Adrenal gland (tissue), 12 donors: ENCODE measurements around the gene LRRK1. TPM values are rescaled to one million over a fixed set of nuclear protein-coding genes. Genes with fewer than 3 reads are reported as not detected.

ENCODE experiments used
- DNase-seq, 7 donors: peaks; one replicate each; pipeline ENCODE4 v3.0.0-alpha.2; 2019 to 2020
- H3K27ac ChIP-seq, 5 donors: fragments of 200-600 bp; sonication (generic) in 4 of 5; 1 replicate in 3 of 5; 2 replicates in 2 of 5; pipeline versions ENCODE4 v1.5.1 to v1.8.0; 2016 to 2020; ENCODE audit warnings: mild to moderate bottlenecking in 1 of 5
- H3K27me3 ChIP-seq: fragments of 200-600 bp; 2 replicates; pipeline ENCODE4 v1.8.0; 2021
- H3K36me3 ChIP-seq, 2 donors: fragments of 200-600 bp; replicated peaks in 1 of 2; 1 replicate in 1 of 2; 2 replicates in 1 of 2; pipeline versions ENCODE4 v1.5.1 to v1.8.0; 2018 to 2022
- H3K4me1 ChIP-seq, 2 donors: fragments of 200-600 bp; replicated peaks in 1 of 2; 1 replicate in 1 of 2; 2 replicates in 1 of 2; pipeline versions ENCODE4 v1.5.1 to v1.8.0; 2018 to 2021
- H3K4me3 ChIP-seq, 4 donors: fragments of 200-600 bp; sonication (generic) in 3 of 4; one replicate each; pipeline ENCODE4 v1.5.1; 2016 to 2018
- H3K9me3 ChIP-seq, 3 donors: fragments of 200-600 bp; sonication (generic) in 1 of 3; replicated peaks in 1 of 3; 1 replicate in 2 of 3; 2 replicates in 1 of 3; pipeline versions ENCODE4 v1.5.1 to v1.8.0; 2016 to 2021
- CTCF ChIP-seq, 6 experiments: fragments of 450-650 bp in 4 of 6; fragments of 200-600 bp in 2 of 6; sonication (generic) in 1 of 6; IDR thresholded peaks; 1 replicate in 5 of 6; 2 replicates in 1 of 6; pipeline versions ENCODE4 v1.5.1 to v1.8.0; 2016 to 2021; ENCODE audit warnings: antibody characterized with exemption in 6 of 6, mild to moderate bottlenecking in 2 of 6, moderate library complexity in 1 of 6
- POLR2A ChIP-seq, 2 donors: fragments of 450-650 bp; IDR thresholded peaks; one replicate each; pipeline ENCODE4 v1.6.1; 2017; ENCODE audit warnings: antibody characterized with exemption in 2 of 2, mild to moderate bottlenecking in 2 of 2, moderate library complexity in 1 of 2
- WGBS, 4 donors: extraction: QIAGEN DNeasy Blood & Tissue Kit in 2 of 4; methylation state at CpG; one replicate each; pipeline versions ENCODE4 v1.1.5 to v1.1.7; 2013 to 2017; 5-methylcytosine and 5-hydroxymethylcytosine counted together
- intact Hi-C, 2 donors: fragments of 100-400 bp; cut with DNase I; formaldehyde crosslinking; loops; one replicate each; pipeline versions ENCODE4 v1.14.1 to v1.15.0; 2022 to 2023
- polyA plus RNA-seq, 3 donors: library from polyadenylated mRNA; stranded (reverse); fragments of 200-250 nt in 2 of 3; fragments of 350-450 nt in 1 of 3; fragmentation: Illumina TruSeq in 1 of 3; extraction: RNeasy Lipid Tissue Mini Kit (QIAGEN cat#74804) in 1 of 3; gene quantifications; one replicate each; pipeline ENCODE4 v1.2.3, GENCODE V29; 2013 to 2014
- total RNA-seq, 9 donors: library from RNA; depleted of rRNA in 4 of 9; stranded (reverse); fragments of >200 nt in 4 of 9; fragments of 120-200 nt in 1 of 9; fragmentation: NEBNext Ultra II Directional in 1 of 9; extraction: Animal tissue kit (Norgen Biotek cat#: 25700) in 1 of 9; gene quantifications; one replicate each; pipeline versions ENCODE4 v1.1.0 to v1.2.4, GENCODE V29; 2013 to 2023
- donor health status: healthy with polysubstance abuse.
- donor health status: Bipolar disorder and iron deficiency.
- donor health status: DM: yes; HTN: yes; CAD: no.
- donor health status: DM: no; HTN: no; CAD: no.
- donor health status: DM: no; HTN: no; CAD: no.
- donor health status: DM: yes; HTN: yes; CAD: no.

LRRK1 gene
- total and polyA plus RNA-seq, 12 donors: 0.44 to 13.1 (median 7.7) TPM

- intact Hi-C loops: no loop called here
- DNase-seq: no peak
- Histone ChIP-seq H3K27ac (peak overlapping the region in 2 of 5 donors; percentile 29 to 55), H3K4me1 (peaks cover 0 to 14% of the 10 kb centered on the region in 2 donors), H3K36me3 (no peaks in the 10 kb centered on the region), H3K27me3 (no peaks in the 10 kb centered on the region), H3K4me3 (no peak overlapping the region), H3K9me3 (no peaks in the 10 kb centered on the region)
- WGBS, 4 donors: 95 to 96% (median 95%) methylated on average over 10 to 19 of the region's 19 CpGs
- TF ChIP-seq POLR2A (IDR thresholded peaks at IDR 0.05): no peak
These were observed 145.8 kb downstream of the LRRK1 start for GRCh38 chr15:101064795-101065569.

- intact Hi-C loops: no loop called here
- Histone ChIP-seq H3K4me1 (peaks cover 0 to 14% of the 10 kb centered on the region in 2 donors), H3K4me3 (no peak overlapping the region), H3K36me3 (no peaks in the 10 kb centered on the region), H3K9me3 (no peaks in the 10 kb centered on the region), H3K27ac (peak overlapping the region in 1 of 5 donors; percentile 55), H3K27me3 (no peaks in the 10 kb centered on the region)
- DNase-seq: no peak
- TF ChIP-seq CTCF (IDR thresholded peaks at IDR 0.05) (no peak), POLR2A (IDR thresholded peaks at IDR 0.05) (no peak)
- 94 to 99% (median 97%) methylated on average over 21 to 28 of the region's 28 CpGs for WGBS, 4 donors
These were observed 146.5 kb downstream of the LRRK1 start for GRCh38 chr15:101065570-101066221.

DNA sequence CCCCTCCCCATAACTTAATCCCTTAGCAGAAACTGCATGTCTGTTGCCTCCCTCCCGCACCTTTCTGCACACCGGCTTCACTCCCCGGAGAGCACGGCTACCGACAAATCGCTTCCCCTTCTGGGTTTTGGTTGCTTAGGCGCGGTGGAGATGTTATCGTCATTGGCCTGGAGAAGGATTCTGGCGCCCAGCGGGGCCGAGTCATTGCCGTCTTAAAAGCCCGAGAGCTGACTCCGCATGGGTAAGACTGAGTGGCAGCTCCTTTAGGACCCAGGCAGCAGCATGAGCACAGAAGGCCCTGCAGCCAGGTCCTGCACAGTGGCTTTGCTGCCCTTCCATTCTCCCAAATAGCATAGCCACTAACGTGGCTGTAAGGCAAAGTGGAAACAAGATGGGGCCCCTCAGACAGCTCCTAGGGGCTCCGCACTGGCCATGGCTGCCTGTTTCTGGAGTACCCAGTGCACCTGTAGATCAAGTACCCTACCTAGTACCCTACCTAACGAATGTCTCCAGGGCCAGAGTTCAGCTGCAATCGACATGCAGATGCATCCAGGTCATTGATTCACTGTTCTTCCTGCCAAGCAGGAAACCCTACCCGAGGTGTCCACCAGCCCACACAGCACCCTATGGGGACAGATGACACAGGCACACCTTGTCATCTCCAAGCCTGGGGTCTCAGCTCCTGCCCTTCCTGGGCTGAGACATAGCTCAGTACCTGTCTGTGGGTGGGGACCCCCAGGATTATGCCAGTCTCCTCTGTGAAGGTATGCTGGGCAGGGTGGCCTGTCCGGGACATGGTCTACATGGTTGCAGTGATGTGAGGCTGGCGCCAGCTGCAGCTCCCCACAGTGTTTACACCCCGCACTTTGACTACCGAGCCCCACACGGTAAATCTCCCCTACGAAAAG, 147.6 kb downstream of the LRRK1 start:
- TF ChIP-seq CTCF (IDR thresholded peaks at IDR 0.05) (no peak), POLR2A (IDR thresholded peaks at IDR 0.05) (no peak)
- no peak for DNase-seq
- WGBS, 4 donors: 86 to 92% (median 91%) methylated on average over 17 to 26 of the region's 26 CpGs
- Histone ChIP-seq H3K27me3 (no peaks in the 10 kb centered on the region), H3K4me1 (peaks cover 0 to 14% of the 10 kb centered on the region in 2 donors), H3K4me3 (no peak overlapping the region), H3K27ac (peak overlapping the region in 1 of 5 donors; percentile 44), H3K9me3 (no peaks in the 10 kb centered on the region), H3K36me3 (no peaks in the 10 kb centered on the region)
- intact Hi-C loops: no loop called here

GRCh38 chr15:101067660-101068522, 148.7 kb downstream of the LRRK1 start:
- no peak for DNase-seq
- H3K4me3 ChIP-seq: no peak overlapping the region

More at GRCh38 chr15:101067660-101068522, 148.7 kb downstream of the LRRK1 start:
- 44 to 71% (median 63%) methylated on average over 8 to 14 of the region's 14 CpGs for WGBS, 4 donors
- intact Hi-C loops: no loop called here
- TF ChIP-seq CTCF (IDR thresholded peaks at IDR 0.05) (no peak), POLR2A (IDR thresholded peaks at IDR 0.05) (no peak)
- no peaks in the 10 kb centered on the region for H3K9me3 ChIP-seq
- no peaks in the 10 kb centered on the region for H3K27me3 ChIP-seq
- no peaks in the 10 kb centered on the region for H3K36me3 ChIP-seq
- peaks cover 0 to 14% of the 10 kb centered on the region in 2 donors for H3K4me1 ChIP-seq
- peak overlapping the region in 2 of 5 donors; percentile 54 to 91 for H3K27ac ChIP-seq
